Stimulated activated CD4-positive, alpha-beta T cell treated with anti-CD3 and anti-CD28 coated beads, Interleukin-15, amount 100 ng/mL, for 1 hour (primary cell): ENCODE data around the gene SAMD11.
"Not testable (repeated sequence)": the region's sequence is repeated elsewhere in the genome, so short reads cannot be mapped to it uniquely, and the experiment has no call there.

Experiments
- DNase-seq, 2 donors: peaks; one replicate each; pipeline ENCODE4 v3.0.0-alpha.2; 2020; ENCODE audit warnings: low read depth in 1 of 2, low spot score in 1 of 2

Gene SAMD11

DNA sequence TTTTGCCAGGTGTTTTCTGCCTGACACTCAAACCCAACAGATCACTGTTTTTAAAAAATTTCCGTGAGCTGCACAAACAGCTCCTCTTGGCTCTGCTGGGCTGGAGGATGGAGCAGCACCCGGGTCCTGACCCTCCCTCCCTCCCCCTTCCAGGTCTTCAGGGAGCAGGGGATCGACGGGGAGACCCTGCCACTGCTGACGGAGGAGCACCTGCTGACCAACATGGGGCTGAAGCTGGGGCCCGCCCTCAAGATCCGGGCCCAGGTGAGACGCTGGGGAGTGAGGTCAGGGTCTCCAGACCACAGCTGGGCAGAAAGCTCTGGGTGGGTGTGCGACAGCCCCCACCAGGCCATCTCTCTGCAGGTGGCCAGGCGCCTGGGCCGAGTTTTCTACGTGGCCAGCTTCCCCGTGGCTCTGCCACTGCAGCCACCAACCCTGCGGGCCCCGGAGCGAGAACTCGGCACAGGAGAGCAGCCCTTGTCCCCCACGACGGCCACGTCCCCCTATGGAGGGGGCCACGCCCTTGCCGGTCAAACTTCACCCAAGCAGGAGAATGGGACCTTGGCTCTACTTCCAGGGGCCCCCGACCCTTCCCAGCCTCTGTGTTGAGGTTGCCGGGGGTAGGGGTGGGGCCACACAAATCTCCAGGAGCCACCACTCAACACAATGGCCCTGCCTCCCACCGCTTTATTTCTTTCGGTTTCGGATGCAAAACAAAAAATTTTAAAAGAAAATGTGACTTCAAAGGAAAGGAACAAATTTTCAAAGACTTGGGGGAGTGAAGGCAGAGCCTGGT, 20.0 kb downstream of the SAMD11 start:
- no peak for DNase-seq

DNA sequence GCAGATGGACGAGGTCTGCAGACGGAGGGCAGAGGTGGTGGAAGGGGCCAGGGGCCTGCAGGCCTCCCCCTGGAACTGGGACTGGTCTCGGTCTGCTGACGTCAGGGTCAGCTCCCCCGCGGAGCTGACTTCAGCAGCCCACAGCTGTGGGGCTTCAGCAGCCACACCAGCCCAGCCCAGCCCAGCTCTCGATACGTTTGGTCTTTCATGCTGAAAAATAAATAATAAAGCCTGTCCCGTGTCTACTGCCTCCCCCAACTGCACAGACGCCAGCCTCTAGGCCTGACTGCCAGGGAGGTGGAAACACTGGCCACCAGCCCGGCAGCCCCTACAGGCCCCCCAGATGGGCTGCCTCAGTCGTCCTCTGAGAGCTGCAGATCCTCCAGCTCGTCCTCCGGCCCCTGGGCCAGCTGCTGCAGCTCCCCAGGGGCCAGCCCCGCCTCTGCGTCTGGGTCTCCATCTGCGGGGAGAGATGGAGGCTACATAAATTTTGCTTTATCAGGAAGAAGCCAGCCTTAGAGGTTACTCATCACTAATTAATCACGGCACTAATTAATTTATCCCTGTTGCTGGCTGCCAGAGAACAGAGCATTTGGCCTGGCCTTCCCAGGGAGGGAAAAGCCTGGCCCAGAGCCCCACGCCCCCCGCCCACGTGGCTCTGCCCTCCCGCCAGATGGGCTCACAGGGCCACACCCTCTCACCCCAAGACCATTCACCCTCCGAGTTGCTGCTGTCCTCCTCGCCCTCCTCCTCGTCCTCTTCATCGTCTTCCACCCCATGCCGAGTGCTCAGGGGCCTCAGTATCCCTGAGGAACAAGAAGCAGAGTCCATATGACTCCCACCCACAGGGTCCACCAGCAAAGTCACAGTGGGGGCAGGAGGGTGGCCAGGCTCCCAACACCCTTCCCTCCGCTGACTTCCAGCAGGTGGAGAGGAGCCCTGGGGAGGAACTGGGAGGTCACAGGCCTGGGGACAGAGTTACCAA, 20.9 kb downstream of the SAMD11 start:
- no peak for DNase-seq

DNA sequence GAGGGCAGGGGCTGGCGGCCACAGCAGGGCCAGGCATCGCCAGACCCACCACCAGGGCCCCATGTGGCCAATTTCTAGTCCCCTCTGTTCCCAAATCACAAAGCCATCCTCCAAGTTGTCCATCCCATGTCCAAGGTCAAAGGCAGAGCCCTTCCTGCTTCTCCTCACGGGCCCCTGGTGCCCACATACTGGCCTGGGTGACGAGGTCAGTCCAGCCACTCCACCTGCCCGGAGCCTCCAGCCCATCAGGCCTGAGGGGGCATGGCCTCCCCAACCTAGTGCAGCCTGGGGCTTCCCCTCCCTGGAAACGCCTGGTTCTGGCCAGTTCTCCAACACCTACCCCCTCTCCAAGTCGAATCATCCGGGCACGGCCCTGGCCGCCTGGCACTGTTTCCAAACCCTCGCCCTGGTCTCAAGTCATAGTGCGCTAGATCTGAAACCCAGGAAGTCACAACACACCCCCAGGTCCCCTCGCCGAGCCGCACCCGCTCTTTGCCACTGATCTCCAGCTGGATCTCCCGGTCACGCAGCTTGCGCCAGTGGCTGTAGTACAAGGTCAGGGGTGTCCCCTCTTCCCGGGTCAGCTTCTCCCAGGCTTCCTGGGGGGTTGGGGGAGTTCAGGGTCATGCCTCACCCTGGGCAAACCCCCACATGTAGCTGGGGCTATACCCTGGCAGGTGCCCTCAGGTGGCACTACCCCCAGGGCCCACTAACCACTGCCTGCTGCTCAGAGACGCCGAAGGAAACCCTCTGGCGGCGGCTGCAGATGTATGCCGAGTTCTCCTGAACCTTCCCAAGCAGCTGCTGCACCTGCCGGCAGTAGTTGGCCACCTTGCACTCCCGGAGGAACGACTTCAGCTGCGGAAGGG, 22.2 kb downstream of the SAMD11 start:
- no peak for DNase-seq

DNA sequence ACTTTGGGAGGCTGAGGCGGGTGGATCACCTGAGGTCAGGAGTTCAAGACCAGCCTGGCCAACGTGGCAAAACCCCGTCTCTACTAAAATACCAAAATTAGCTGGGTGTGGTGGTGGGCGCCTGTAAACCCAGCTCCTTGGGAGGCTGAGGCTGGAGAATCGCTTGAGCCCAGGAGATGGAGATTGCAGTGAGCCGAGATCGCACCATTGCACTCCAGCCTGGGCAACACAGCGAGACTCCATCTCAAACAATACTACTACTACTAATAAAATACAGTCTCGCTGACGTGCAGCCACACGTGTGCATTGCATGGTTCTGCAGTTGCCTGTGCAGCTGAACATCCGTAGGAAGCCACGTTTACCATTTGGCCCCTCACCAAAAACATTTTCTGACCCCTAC, 23.1 kb downstream of the SAMD11 start:
- DNase-seq, result not testable (repeated sequence)

DNA sequence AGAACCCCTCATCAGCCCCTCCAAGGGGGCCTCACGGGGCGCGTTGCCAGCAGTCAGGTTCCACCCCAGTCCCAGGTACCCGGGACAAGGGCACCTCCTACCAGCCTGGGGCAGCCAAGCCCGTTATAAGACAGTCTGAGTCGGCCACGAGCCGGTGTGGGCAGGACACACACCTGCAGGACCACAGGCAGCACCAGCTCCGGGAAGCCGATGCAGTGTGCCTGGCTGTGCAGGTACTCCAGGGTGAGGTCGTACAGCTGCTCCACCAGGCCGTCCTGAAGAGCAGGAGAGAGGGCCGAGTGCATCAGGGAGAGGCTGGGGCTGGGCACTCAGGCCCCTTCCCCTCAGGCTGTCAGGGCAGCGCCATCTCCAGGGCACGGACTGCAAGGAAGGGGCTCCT, 24.2 kb downstream of the SAMD11 start:
- DNase-seq, result no peak

DNA sequence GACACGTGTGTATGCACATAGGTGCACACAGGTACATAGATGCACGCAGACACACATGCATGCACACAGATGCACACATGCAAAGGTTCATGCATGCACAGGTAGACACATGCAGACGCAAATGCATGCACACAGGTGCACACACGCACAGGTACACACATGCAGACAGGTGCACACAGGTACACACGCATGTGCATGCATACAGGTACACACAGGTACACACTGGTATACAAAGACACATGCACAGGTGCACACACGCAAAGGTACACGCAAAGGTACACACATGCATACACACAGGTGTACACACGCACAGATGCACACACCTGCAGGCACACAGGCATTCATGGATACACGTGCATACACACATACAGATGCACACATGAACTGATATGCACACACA, 26.5 kb downstream of the SAMD11 start:
- no peak for DNase-seq

GRCh38 chr1:950881-951280, 27.2 kb downstream of the SAMD11 start:
- no peak for DNase-seq

DNA sequence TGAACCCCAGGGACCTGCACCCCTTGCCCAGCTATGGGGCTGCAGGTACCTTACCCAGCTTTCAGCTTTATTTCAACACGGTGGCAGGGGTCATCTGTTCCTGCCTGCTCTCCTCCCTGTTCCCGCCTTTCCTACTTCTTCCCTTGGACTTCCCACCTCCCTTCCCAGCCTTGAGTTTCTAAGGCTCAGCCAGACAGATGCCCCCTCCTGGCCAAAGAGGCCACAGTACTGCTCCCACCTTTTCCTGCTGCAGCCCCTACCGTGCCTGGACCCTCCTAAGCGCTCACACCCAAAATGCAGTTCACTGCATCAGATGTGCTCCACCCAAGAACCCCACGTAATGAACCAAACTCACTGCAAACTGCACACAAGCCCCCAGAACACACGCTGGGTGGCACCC, 27.6 kb downstream of the SAMD11 start:
- no peak for DNase-seq

GRCh38 chr1:952201-952600, 28.5 kb downstream of the SAMD11 start:
- no peak for DNase-seq

GRCh38 chr1:952603-953002, 28.9 kb downstream of the SAMD11 start:
- DNase-seq, result no peak

- DNase-seq, result no peak
These were observed 30.0 kb downstream of the SAMD11 start for GRCh38 chr1:953524-954320.

- no peak for DNase-seq
These were observed 31.2 kb downstream of the SAMD11 start for GRCh38 chr1:954927-955326.

- no peak for DNase-seq
These were observed 31.8 kb downstream of the SAMD11 start for GRCh38 chr1:955474-955873.

GRCh38 chr1:956636-957035, 32.9 kb downstream of the SAMD11 start:
- no peak for DNase-seq

DNA sequence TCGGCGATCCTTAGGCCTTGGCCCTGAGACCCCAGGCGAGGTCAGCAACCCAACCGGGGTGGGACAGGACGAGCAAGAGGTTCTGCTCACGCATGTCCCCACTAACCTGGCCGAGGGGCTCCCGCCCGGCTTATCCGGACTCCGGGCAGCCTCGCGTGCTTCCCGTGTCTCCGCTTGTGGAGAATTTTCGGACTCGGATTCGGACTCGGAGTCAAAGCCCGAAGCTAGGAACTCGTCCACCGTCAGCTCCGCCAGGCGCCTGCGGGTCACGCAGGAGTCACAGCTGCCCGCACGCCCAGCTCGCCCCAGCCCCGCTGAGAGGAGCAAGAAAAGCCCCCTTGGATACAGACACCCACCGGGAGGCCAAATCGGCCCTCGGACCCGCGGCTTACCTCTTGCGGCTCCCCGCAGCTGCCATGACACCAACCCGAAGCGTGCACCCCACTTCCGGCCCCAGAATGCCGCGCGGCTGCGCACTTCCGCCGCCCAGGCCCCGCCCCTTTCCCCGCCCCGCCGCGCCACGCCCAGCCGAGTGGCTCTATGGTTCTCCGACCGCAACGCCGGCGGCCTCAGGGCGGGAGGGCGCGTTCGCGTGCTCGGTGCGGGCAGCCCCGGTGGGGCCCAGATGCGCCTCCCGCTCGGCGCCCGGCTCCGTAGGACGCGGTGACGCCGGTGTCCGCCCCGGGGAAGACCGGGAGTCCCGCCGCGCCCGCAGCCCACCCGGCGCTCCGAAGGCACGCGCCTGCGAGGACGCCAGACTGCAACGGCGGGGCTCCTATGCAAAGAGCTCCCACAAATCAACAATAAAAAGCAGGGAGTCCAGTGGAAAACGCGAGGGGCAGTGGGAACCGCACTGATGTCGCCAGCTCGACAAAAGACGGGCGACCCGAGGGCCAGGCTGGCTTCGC, 35.4 kb downstream of the SAMD11 start, which contains the start of gene NOC2L:
TSS of gene NOC2L (minus strand) at position 434 of the 908 bp plus-strand sequence. CDS start at position 418, 16 bp downstream.
- peak; percentile 96 to 99 for DNase-seq

DNA sequence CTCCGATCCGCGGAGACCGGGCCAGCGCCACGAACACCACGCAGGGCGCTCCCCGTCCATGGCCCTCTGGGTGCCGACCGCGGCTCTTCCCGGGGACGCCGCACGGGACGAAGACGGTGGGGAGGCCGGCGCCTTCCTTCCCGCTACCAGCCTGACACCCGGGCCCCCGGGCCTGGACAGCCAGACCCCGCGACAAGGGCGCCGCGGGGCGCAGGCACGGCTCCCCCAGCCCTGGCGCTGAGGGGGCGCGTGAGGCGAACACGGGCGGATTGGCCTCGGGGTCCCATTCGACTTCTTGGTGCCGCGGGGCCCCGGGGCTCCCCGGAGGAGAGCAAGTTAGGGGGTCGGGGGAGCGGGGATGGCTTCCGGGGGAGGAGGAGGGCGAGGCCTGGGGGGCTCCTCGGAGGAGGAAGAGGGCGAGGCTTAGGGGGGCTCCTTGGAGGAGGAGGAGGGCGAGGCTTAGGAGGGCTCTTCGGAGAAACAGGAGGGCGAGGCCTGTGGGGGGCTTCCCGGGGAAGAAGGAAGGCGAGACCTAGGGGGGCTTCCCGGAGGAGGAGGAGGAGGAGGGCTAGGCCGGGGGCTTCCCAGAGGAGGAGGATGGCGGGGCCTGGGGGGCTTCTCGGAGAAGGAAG, 36.1 kb downstream of the SAMD11 start:
- DNase-seq, result no peak

GRCh38 chr1:960363-961131, 36.8 kb downstream of the SAMD11 start, which contains the start of gene KLHL17:
Gene KLHL17, plus strand, starts transcription at chr1:960584. Its CDS starts 110 bp downstream, at chr1:960694.
- peak; percentile 52 to 80 for DNase-seq
